LoVo (cell line): ENCODE data around the gene AFAP1L1.

Source experiments
- DNase-seq: peaks from one replicate; pipeline ENCODE4 v3.0.0-alpha.2; 2016; ENCODE audit warnings: low spot score

The AFAP1L1 gene

DNA sequence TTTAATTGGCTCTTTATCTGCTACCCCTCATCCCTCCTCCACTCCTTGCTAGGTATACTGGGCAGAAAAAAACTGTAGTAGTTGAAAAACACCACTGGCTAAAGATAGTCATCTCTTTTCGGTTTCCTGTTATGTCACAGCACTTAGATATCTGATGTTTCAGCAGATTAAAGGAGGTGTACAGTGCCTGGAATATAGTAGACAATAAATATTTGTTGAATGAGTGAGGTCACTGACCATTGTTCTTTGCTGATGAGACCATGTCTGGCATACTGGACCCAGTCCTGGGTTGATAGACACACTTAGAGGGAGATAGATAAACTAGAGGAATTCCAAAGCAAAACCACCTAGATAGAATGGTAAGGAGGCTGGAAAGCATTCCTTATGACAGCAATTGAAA lies 76.9 kb downstream of the AFAP1L1 start:
- no peak for DNase-seq

DNA sequence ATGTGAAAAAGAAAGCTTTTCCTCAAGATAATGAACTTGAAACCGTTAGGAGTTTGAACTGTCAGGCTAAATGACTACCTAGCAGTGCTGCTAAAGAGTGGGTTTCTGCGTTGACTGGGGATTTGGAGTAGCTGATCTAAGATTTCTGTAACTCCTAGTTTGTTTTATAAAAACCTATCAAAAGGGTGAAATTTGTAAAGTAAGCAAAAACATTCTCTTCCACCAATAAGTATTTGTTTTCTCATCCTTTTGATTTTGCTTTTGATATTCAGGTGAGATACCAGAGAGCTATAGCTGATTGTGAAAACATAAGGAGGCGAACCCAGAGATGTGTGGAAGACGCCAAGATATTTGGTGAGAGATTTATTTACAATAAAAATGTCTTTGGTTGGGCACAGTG lies 77.7 kb downstream of the AFAP1L1 start:
- no peak for DNase-seq

DNA sequence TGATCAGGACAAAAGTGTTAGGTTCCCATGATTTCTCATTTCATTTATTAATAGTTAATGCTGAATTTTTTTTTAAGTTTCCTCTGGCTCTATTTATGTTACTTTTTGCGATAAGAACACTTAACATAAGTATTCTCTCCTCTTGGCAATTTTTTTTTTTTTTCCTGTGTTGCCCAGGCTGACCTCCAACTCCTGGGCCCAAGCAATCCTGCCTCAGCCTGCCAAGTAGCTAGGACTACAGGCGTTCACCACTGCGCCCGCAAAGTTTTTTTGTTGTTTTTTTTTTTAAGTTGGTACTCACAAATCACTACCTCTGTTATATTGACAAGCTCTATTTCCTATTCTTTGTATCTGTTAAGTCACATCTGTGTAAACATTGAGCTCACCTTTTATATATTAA lies 80.5 kb downstream of the AFAP1L1 start:
- no peak for DNase-seq

DNA sequence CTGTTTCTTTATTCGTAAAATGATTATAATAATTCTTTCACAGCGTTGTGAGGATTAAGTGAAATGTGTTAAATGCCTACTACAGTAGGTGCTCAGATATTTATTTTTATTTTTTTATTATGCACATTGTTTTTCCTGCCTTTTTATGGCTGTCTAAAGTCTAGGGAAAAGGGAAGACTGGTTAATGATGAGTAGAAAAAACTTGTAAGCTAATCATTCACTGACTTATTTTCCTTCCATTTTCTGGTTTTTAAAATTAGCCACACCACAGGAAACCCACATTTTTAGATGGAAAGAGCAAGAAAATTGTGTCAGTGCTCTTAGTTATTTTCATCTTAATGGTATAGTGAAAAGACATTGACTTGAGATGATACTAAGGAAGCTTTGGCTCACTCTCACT lies 82.3 kb downstream of the AFAP1L1 start:
- DNase-seq = no peak

DNA sequence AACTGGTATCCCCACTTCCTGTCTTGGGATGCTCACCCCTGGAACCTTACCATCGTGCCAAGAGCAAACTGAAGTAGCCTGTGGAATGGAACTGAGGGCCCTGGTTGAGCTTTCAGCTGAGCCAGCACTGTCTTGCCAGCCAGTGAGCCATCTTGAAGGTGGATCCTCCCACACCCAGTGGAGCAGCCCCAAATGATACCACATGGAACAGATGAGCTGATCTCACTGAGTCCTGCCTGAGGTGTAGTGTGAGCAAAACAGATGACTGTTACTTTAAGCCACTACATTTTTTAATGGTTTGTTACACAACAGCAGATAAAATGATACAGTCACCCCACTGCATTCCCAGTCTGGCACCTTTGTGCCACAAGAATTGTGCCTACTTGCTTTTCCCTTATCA lies 84.0 kb downstream of the AFAP1L1 start:
- no peak for DNase-seq

DNA sequence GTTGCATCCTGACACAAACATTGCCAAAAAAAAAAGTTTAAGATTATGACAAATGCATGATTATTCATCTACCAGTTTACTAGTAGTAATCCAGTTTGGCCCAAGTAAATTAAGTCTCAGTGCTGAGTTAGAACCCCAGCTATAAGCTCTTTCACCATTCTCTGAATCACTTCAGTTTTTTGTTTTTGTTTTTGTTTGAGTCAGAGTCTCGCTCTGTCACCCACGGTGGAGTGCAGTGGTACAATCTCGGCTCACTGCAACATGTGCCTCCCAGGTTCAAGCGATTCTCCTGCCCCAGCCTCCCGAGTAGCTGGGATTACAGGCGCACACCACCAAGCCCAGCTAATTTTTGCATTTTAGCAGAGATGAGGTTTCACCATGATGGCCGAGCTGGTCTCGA lies 84.7 kb downstream of the AFAP1L1 start:
- no peak for DNase-seq

GRCh38 chr5:149357370-149358293 lies 86.0 kb downstream of the AFAP1L1 start, which contains the start of gene PCYOX1L:
TSS of gene PCYOX1L (plus strand) at chr5:149358046. CDS start at chr5:149358069, 23 bp downstream.
- peak; percentile 99 for DNase-seq

- no peak for DNase-seq
Measured at GRCh38 chr5:149358294-149358651, 86.6 kb downstream of the AFAP1L1 start.

DNA sequence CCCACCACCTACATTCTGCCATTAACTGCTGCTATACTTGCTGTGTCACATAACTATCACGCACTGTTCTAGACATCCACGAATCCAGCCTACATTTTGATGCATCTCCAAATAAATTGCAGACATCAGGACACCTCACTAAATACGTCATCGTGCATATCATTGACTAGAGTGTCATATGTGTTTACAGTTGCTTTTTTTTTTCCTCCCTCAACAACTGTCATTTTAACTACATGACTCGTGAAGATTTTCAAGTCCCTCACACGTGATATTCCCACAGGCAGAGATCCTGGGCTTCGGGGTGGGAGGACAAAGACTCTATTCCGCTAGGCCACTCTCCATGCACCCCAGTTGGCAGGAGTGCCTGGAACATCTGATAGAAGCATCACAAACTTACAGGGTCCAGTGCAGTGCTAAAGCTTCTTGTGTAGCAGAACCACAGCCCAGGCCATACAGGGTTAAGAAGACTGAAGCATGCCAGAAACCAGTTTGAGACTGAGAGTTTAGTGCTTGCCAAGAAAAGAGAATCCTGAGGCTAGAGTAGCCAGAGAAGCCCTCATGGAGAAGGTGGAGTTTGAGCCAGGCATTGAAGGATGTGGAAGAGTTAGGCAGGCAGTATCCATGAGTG lies 87.3 kb downstream of the AFAP1L1 start:
- DNase-seq = no peak

DNA sequence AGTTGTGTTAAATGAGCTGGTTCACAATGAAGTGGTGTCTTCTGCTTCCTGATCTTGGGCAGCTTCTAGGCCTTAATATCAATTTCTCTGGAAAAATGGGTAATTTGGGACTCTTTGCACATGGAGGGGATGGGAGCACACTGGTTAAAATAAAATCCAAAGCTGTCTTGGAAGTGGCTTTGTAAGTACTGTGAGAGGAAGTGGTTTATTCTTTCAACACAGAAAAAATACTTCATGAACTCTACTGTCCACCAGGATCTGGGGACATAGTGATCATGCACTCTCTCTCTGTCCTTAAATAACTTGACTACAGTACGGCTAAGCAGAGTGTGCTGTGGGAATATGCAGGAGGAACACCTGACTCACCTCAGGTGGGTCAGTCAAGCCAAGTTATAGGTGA lies 88.6 kb downstream of the AFAP1L1 start:
- no peak for DNase-seq

- no peak for DNase-seq
Measured at GRCh38 chr5:149362541-149362940, 90.9 kb downstream of the AFAP1L1 start.

DNA sequence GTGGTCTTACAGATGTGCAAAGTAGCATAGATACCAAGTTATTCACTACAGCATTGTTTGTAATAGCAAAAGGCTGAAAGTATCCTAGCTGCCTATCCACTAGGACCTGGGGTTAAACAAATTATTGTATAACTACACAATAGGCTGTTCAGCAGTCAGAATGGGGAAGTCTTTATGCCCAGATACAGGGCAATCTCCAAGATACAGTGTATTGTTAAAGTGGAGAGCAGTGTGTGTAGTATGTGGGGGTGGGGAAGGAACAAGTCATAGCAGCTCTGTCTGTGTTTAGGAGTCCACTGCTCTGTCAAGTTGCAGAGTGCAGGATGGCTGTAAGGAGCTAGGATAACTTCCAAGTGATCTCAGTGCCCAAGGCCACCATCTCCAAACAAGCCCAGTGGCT lies 91.7 kb downstream of the AFAP1L1 start:
- no peak for DNase-seq

DNA sequence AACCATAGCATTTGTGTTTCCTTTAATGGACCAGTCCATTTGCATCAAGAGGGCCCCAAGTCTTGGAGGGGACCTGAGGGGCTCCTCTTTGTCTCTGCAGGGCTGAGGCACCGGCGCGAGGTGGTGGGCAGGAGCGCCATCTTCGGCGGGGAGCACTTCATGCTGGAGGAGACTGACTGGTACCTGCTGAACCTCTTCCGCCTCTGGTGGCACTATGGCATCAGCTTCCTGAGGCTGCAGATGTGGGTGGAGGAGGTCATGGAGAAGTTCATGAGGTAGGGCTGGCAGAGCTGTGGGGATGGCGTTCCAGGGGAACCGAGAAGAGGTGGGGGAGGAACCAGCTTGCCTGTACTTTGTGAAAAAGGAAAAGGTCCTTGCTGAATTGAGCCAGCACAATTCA lies 92.3 kb downstream of the AFAP1L1 start:
- no peak for DNase-seq

DNA sequence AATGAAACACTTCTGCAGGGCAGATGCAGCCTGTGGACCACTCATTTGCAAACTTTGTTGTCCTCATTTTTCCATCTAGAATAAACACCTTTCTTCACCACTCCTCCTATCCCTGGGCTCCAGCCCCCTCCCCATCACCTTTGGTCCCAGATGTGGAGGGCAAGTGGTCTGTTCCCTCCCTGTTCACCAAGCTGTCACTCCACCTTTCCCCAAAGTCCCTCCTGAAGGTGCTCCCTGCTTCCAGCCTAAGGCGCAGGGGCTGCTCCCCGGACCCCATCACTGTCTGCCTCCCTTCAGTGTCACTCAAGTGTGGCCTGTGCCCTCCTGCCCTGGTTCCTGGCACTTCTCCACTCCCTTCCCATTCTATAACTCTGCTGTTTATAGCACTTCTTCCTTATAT lies 93.1 kb downstream of the AFAP1L1 start:
- DNase-seq = no peak

DNA sequence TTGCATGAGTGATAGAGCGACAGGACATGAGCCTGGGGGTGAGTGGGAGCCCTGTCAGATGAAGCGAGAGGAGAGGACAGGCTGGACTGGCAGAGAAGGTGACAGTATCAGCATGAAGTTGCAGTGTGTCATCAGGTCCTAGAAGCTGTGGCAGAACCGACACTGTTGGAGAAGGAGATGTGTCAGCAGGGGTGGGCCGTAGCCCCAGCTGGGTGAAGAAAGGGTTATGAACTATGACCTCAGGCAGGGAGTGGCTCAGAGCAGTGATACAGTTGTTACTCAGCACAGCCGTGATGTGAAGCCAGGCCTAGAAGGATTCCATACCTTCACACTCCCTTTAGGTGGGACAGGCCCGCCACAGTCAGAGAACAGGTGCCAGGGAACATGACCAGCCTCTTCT lies 93.8 kb downstream of the AFAP1L1 start:
- DNase-seq = no peak

DNA sequence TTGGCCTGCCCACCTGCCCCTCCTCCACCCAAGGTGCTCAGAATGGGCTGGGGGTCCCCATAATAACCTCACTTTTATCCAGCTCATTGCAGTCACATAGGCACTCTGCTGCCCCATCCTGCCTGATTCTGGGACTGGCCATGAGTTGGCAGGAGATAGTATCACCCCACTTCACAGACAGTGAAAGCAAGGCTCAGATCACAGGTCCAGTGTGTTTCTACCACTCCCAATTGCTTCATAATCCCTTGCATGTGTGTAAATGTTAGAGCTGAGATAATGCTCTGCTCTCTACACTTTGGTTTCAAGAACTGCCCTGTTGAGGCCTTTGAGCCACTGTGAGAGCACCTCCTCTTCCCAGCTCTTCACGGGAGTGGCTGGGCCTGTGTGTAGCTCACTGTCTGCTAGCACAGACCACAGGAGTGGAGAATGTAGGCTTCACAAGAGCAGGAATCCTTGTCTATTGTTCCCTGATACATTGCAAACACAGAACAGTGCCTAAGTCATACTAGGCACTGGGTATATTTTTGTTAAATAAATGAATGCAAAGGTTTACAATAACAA lies 94.6 kb downstream of the AFAP1L1 start:
- DNase-seq = no peak

GRCh38 chr5:149367249-149367971 lies 95.8 kb downstream of the AFAP1L1 start:
- DNase-seq = peak; percentile 77

GRCh38 chr5:149367972-149368645 lies 96.5 kb downstream of the AFAP1L1 start:
- DNase-seq = no peak

DNA sequence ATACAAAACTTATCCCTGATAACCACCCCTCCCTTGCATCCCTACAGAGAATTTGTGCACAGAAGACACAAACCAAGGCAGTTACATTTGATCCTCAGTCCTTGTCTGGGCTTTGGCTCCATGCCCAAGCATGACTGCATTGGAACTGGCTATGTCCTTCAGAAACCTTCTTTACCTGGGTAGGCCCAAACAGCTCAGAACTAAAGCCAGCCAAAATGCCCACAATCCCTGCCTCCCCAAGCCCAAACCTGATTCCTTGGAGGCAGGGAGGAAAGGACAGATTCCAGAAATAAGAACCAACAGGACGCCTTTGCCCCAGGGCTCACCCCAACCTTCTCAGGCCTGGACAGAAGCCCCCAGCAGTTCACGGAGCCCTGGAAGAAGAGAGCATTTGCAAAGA lies 99.2 kb downstream of the AFAP1L1 start:
- DNase-seq = no peak

GRCh38 chr5:149371296-149371962 lies 99.8 kb downstream of the AFAP1L1 start:
- peak; percentile 58 for DNase-seq

DNA sequence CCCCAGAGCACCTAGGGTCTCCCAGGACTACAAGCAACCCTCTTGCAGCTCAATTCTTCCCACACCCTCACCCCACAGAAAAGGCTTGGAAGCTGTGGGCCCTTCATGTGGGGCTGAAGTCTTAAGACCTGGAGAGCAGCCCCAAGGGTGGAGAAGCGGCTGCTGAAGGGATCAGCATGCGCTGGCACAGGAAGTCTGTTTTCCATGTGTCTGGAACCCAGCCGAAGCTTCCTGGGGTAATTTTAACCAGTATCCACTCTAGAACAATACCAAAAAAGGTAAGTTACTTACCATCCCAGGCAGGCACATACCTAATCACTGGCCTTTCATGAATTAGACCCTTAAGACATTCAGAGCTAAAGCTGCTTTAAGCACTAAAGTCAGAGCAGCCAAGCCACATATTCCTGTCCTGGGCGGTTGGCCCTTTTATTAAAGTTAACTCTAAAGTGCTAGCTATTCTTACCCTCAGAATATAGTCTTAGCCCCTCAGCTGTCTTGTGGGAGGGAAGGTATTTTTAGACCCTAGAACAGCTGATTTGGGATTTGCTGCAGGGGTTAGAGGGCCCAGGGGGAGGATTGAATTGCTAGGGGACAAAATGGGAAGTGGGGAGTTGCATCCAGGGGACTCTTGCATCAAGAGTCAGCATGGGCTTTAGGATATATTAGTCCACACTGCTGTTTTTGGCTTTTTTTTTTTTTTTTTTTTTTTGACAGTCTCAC lies 100.6 kb downstream of the AFAP1L1 start:
- DNase-seq = no peak
